Smooth muscle cell (in vitro differentiated cells): ENCODE data around the gene MT1E. TPM values are rescaled to one million over a fixed set of nuclear protein-coding genes. Genes with fewer than 3 reads are reported as not detected.

ENCODE experiments used
- DNase-seq: peaks from one replicate; lab custom pipeline; 2025; ENCODE audit not compliant: unreplicated experiment; lab: John Stamatoyannopoulos, UW
- H2AFZ ChIP-seq: fragments of 200-600 bp; sonication (generic); 2 replicates; pipeline ENCODE4 v1.6.0; 2016; ENCODE audit warnings: antibody characterized with exemption, low read depth, mild to moderate bottlenecking
- H3F3A ChIP-seq: fragments of 200-600 bp; sonication (generic); 2 replicates; pipeline ENCODE4 v1.6.0; 2017; ENCODE audit warnings: antibody characterized with exemption, low read depth
- H3K27ac ChIP-seq: fragments of 200-600 bp; sonication (generic); 2 replicates; pipeline ENCODE4 v1.5.1; 2016; ENCODE audit warnings: low read depth, mild to moderate bottlenecking
- H3K27me3 ChIP-seq: fragments of 200-600 bp; sonication (generic); 2 replicates; pipeline ENCODE4 v1.6.1; 2016; ENCODE audit warnings: low read depth, mild to moderate bottlenecking
- H3K36me3 ChIP-seq: fragments of 200-600 bp; sonication (generic); 2 replicates; pipeline ENCODE4 v1.5.1; 2016; ENCODE audit warnings: low read depth
- H3K4me1 ChIP-seq: fragments of 200-600 bp; sonication (generic); 2 replicates; pipeline ENCODE4 v1.5.1; 2016; ENCODE audit warnings: low read depth
- H3K4me2 ChIP-seq: fragments of 200-600 bp; sonication (generic); 2 replicates; pipeline ENCODE4 v1.6.0; 2016; ENCODE audit warnings: mild to moderate bottlenecking
- H3K4me3 ChIP-seq: fragments of 200-600 bp; sonication (generic); 2 replicates; pipeline ENCODE4 v1.5.1; 2016; ENCODE audit warnings: mild to moderate bottlenecking
- H3K79me2 ChIP-seq: fragments of 200-600 bp; sonication (generic); 2 replicates; pipeline ENCODE4 v1.6.0; 2016; ENCODE audit warnings: low read depth, mild to moderate bottlenecking
- H3K9ac ChIP-seq: fragments of 200-600 bp; sonication (generic); 2 replicates; pipeline ENCODE4 v1.6.0; 2016; ENCODE audit warnings: low read depth
- H3K9me3 ChIP-seq: fragments of 200-600 bp; sonication (generic); replicated peaks from 2 replicates; pipeline ENCODE4 v1.5.1; 2016; ENCODE audit warnings: low read depth
- H4K20me1 ChIP-seq: fragments of 200-600 bp; sonication (generic); 2 replicates; pipeline ENCODE4 v1.6.0; 2016; ENCODE audit warnings: low read depth
- CTCF ChIP-seq: fragments of 200-600 bp; sonication (generic); IDR thresholded peaks from 2 replicates; pipeline ENCODE4 v1.5.1; 2017; ENCODE audit warnings: borderline replicate concordance, mild to moderate bottlenecking, antibody characterized with exemption; ENCODE audit not compliant: insufficient read depth, poor library complexity, severe bottlenecking
- WGBS: methylation state at CpG from one replicate; pipeline ENCODE4 v1.1.7; 2016; ENCODE audit warnings: low lambda C conversion rate; 5-methylcytosine and 5-hydroxymethylcytosine counted together
- polyA plus RNA-seq: library from polyadenylated mRNA; unstranded; fragments of >200 nt; fragmentation: Nextera tagmentation; extraction: Ambion mirVana; gene quantifications from 2 replicates; pipeline ENCODE4 v1.2.1, GENCODE V29; 2016
- total RNA-seq: library from RNA; depleted of rRNA; stranded (reverse); fragments of >200 nt; gene quantifications from 2 replicates; pipeline ENCODE4 v1.2.3, GENCODE V29; 2014

The MT1E gene
- total and polyA plus RNA-seq, 2 experiments from 2014 or later, result 2.0 to 10.3 TPM

- H3K4me3 ChIP-seq, result no peak overlapping the region
- WGBS, result 96% methylated on average over 2 of the region's 2 CpGs
- no peaks in the 10 kb centered on the region for H3K79me2 ChIP-seq
Measured at GRCh38 chr16:56623637-56624036, 1.9 kb upstream of the MT1E start.

GRCh38 chr16:56625943-56626654 is 518 bp downstream of the MT1E start:
- Histone ChIP-seq H3K4me1 (peaks cover 10% of the 10 kb centered on the region), H4K20me1 (no peaks in the 10 kb centered on the region), H3K4me3 (peak overlapping the region; percentile 49), H3K4me2 (peak overlapping the region; percentile 93), H3F3A (peaks cover 3% of the 10 kb centered on the region), H3K79me2 (no peaks in the 10 kb centered on the region), H3K36me3 (no peaks in the 10 kb centered on the region), H2AFZ (peak overlapping the region; percentile 80), H3K27me3 (peaks cover 11% of the 10 kb centered on the region), H3K9me3 (no peaks in the 10 kb centered on the region), H3K27ac (no peak overlapping the region), H3K9ac (no peak overlapping the region)
- DNase-seq, result no peak
- 46% methylated on average over 16 of the region's 16 CpGs for WGBS
- no peak for TF ChIP-seq CTCF

More at GRCh38 chr16:56623637-56624036, 1.9 kb upstream of the MT1E start:
- Histone ChIP-seq H3K27me3 (peaks cover 24% of the 10 kb centered on the region), H3K9ac (no peak overlapping the region), H3F3A (peaks cover 3% of the 10 kb centered on the region), H3K27ac (no peak overlapping the region), H4K20me1 (no peaks in the 10 kb centered on the region), H3K4me2 (no peak overlapping the region), H3K4me1 (peaks cover 10% of the 10 kb centered on the region), H2AFZ (no peak overlapping the region), H3K36me3 (no peaks in the 10 kb centered on the region), H3K9me3 (no peaks in the 10 kb centered on the region)
- no peak for TF ChIP-seq CTCF
- no peak for DNase-seq

- no peak overlapping the region for H2AFZ ChIP-seq
- H4K20me1 ChIP-seq, result no peaks in the 10 kb centered on the region
- no peaks in the 10 kb centered on the region for H3K36me3 ChIP-seq
- peaks cover 10% of the 10 kb centered on the region for H3K4me1 ChIP-seq
- peaks cover 17% of the 10 kb centered on the region for H3K27me3 ChIP-seq
- H3K9ac ChIP-seq, result no peak overlapping the region
- no peaks in the 10 kb centered on the region for H3K79me2 ChIP-seq
- H3K9me3 ChIP-seq, result no peaks in the 10 kb centered on the region
- TF ChIP-seq CTCF, result no peak
- no peak overlapping the region for H3K27ac ChIP-seq
- H3K4me3 ChIP-seq, result no peak overlapping the region
- H3F3A ChIP-seq, result peaks cover 3% of the 10 kb centered on the region
- DNase-seq, result no peak
- no peak overlapping the region for H3K4me2 ChIP-seq
- WGBS, result 74% methylated on average over 7 of the region's 7 CpGs
Measured at GRCh38 chr16:56626685-56627084, 1.1 kb downstream of the MT1E start.
